Measurements from ENCODE around the gene DGUOK. TPM values are rescaled to one million over a fixed set of nuclear protein-coding genes. Genes with fewer than 3 reads are reported as not detected.
"Not testable (repeated sequence)": the region's sequence is repeated elsewhere in the genome, so short reads cannot be mapped to it uniquely, and the experiment has no call there.

Gene DGUOK
- total and polyA plus RNA-seq, 10 of the 15 experiments (the other 5 are each of a cell fraction or from before 2014, with no cell fraction given) = 64.4 to 234 (median 91.4) TPM

- TF ChIP-seq CHD4 (IDR thresholded peaks at IDR 0.05) (no peak), BCL11A (IDR thresholded peaks at IDR 0.05; ENCODE audit: low read depth, low read length) (no peak), CHD2 (IDR thresholded peaks at IDR 0.05; ENCODE audit: borderline replicate concordance, low read depth, low read length) (no peak), HCFC1 (IDR thresholded peaks at IDR 0.05; ENCODE audit: low read length) (no peak), SMAD5 (IDR thresholded peaks at IDR 0.05; ENCODE audit: low read depth) (no peak), ZNF384 (IDR thresholded peaks at IDR 0.05; ENCODE audit: borderline replicate concordance, low read depth, low read length) (no peak), PAX8 (IDR thresholded peaks at IDR 0.05) (no peak)
Observed at GRCh38 chr2:73903313-73903712, 23.4 kb upstream of the DGUOK start (continued).

- H3K9ac ChIP-seq (ENCODE audit: control insufficient read depth, insufficient read depth, low read length); intact Hi-C loops (cut with micrococcal nuclease; ENCODE audit: unreplicated experiment); H3K4me1 ChIP-seq (ENCODE audit: control insufficient read depth, insufficient read depth, low read length); H3K27me3 ChIP-seq (replicated peaks in 1 of 2; ENCODE audit: control insufficient read depth in 2 of 2, insufficient read depth in 2 of 2, low read length in 1 of 2); in situ Hi-C loops (cut with MboI); H2AFZ ChIP-seq (ENCODE audit: control insufficient read depth, low read depth, low read length); BruUV-seq (replicated peaks); FAIRE-seq; H4K20me1 ChIP-seq (ENCODE audit: control insufficient read depth, insufficient read depth); H3K36me3 ChIP-seq (ENCODE audit: control insufficient read depth in 2 of 2, insufficient read depth in 2 of 2, low read length in 1 of 2); H3K27ac ChIP-seq (ENCODE audit: control insufficient read depth, insufficient read depth); ATAC-seq; H3K4me2 ChIP-seq (ENCODE audit: control insufficient read depth, insufficient read depth); DNase-seq (ENCODE audit: low read depth, low spot score); RAD21 ChIA-PET (ENCODE audit: unreplicated experiment); H3K79me2 ChIP-seq (ENCODE audit: control insufficient read depth, insufficient read depth, low read length); H3K4me3 ChIP-seq; H3K9me3 ChIP-seq (replicated peaks; ENCODE audit: control insufficient read depth, insufficient read depth, low read length): not testable (repeated sequence)
- 76% methylated on average over 5 of the region's 5 CpGs for WGBS (ENCODE audit: insufficient coverage, insufficient replicate concordance, low lambda C conversion rate, missing lambda C conversion rate)
- CTCF ChIA-PET = interaction anchor here (1.1 to 2.7 kb wide), 6 partner anchors 33 to 201 kb away, joined by 3 to 9 read pairs (median 4); no protein-coding TSS in a partner anchor
- POLR2A ChIA-PET = interaction anchor here (0.7 kb wide), 1 partner anchor 246 kb away, joined by 3 read pairs; no protein-coding TSS in a partner anchor
- SMC1A ChIA-PET (ENCODE audit: uncharacterized antibody, unreplicated experiment) = interaction anchor here (0.6 to 1.8 kb wide), 3 partner anchors 39 to 245 kb away, joined by 3 to 4 read pairs (median 3); no protein-coding TSS in a partner anchor
Observed at GRCh38 chr2:73903949-73904613, 22.6 kb upstream of the DGUOK start.

Data from GM12878 (cell line).